DMS 273 (cell line): ENCODE data around the gene AADAC.
"Not testable (repeated sequence)": the region's sequence is repeated elsewhere in the genome, so short reads cannot be mapped to it uniquely, and the experiment has no call there.

ENCODE experiments used
- DNase-seq: peaks from one replicate; lab custom pipeline; 2025; ENCODE audit not compliant: unreplicated experiment; lab: John Stamatoyannopoulos, UW

Gene AADAC

GRCh38 chr3:151813799-151814198 lies at the start of gene AADAC:
AADAC (plus strand) TSS chr3:151814116; CDS start chr3:151814163, 47 bp downstream.
- DNase-seq: no peak

DNA sequence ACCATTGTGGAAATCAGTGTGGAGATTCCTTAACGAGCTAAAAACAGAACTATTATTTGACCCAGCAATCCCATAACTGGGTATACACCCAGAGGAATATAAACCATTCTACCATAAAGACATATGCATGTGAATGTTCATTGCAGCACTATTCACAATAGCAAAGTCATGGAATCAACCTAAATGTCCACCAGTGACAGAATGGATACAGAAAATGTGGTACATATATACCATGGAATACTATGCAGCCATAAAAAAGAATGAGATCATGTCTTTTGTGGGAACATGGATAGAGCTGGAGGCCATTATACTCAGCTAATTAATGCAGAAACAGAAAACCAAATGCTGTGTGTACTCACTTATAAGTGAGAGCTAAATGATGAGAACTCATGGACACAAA lies 49.2 kb upstream of the AADAC start:
- DNase-seq: not testable (repeated sequence)

DNA sequence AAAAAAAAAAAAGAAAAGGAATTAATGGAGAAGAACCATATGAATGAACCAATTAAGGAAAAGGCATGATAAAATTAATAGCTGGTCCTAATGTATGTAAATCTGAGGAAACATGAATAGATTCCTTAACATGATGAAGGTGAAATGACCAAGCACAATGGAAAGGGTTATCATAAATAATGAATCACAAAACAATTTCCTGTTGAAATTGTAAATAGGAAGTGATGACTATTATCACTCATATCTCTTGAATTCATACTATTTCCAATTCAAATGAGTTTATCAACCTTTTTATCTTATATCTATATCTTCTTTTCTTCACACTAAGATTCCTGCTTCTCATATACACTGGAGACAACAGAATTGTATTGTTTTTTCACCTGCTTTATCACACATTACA lies 48.2 kb upstream of the AADAC start:
- DNase-seq: no peak

DNA sequence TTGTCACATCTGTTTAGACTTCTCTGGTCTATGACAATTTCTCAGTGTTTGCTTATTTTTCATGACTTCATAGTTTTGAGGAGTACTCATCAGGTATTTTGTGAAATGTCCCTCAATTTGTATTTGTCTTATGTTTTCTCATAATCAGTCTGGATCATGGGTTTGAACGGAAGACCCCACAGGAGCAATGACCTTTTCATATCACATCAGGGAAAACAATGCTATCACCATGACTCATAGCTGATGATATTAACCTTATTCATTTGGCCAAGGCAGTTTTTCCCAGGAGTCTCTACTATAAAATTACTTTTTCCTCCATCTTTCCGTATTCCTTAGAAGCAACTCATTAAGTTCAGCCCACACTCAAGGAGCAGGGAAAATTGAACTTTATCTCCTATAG lies 47.5 kb upstream of the AADAC start:
- no peak for DNase-seq

DNA sequence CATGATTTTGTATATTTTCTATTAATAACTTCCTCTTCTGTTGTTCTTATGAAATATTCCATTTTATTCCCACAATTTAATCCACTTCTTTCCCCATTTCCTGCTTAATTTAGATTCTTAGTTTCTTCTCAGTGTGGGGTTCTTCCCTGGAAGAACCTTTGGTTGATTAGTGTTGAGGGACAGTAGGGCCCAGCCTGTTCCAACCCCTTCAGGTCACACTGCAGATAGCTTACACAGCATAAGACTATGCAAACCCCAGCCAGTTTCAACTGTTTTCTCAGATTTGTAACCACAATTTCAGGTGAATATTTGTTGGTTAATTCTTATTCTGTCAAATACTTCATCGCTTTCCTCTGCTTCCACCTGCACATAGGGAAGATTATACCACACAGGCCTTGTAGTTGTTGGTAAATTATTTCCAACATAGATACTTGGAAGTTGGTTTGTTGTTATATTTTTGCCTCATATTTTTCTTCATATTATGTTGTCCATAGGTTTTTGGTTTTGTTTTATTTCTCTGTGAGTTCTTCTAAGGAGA lies 45.5 kb upstream of the AADAC start:
- DNase-seq: no peak

- DNase-seq: no peak
Observed at GRCh38 chr3:151769175-151769574, 44.7 kb upstream of the AADAC start.

DNA sequence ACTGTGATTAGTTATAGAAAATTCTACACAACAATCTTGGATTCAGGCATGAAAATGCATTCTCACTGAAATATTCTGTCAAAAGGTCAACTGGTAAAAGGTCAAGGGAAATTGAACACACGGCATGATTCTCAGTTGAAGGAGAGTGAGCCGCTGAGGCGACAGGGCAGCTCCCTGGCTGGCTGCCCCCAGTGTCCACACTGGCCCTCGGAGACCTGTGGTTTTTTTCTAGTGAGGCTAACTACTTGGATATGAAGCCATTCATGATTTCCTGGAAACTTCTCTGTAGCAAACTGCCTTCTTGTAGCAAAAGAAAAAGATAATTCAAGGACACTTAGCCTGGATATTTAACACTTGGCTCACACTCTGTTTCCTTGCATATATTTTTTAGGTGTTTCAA lies 43.0 kb upstream of the AADAC start:
- no peak for DNase-seq

GRCh38 chr3:151772825-151773480 lies 41.0 kb upstream of the AADAC start:
- no peak for DNase-seq

GRCh38 chr3:151774235-151774634 lies 39.7 kb upstream of the AADAC start:
- DNase-seq: no peak

DNA sequence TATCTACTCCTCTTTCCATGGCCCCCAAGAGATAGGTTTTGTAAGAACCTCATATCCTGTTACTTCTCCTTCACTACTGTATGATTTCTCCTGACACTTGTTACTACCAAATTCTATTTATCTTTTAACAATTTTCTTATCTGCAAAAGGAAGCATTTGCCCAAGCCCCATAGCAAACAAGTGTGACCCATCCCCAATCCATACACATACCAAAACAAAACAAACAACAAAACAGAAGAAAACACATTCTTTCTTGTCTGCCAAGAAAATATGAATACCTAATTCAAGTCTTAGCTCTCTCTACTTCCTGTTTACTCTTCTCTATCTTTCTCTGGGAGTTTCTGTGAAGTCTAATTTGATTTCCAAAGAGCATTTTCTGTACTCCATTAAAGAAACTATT lies 39.0 kb upstream of the AADAC start:
- DNase-seq: no peak

DNA sequence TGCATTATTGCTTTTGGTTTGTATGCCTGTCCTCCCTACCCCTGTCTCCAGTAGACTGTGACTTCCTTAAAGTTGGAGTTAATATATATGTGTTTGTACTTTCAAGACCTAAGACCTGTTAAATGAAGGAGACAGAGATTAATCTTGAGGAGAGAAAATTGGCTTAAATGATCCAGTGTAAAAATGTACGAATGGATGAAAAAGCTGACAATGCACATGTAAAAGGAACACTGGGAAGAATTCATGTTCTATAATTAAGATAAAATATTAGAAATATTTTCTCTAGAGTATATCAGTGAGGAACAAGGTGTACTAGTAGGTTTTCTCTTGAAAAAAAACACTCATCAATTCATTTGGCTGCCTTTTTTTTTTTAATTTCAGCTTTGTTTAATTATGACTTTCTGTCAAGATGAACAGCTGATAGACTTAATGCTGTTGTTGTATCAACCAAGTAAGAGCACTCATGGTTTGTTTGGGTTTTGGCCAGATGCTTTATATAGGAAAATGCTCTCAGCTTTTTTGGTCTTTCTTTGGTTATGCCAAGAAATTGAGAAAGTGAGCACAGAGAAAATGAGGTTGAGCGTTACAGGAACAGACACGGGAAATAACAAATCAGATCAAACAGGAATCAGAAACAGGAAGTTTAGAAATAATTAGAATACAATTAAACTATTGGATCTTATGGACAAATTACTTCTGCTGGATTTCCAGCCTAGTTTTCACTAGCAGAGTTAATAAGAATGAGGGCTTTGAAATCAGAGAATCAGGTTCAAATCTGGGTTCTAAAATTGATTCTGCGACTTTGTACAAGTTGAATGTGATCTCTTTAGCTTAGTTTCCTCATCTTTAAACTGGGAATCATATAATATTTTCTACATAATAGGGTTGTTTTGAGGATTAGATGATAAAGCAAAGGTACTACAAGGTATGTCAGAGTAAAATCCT lies 38.3 kb upstream of the AADAC start:
- DNase-seq: no peak

DNA sequence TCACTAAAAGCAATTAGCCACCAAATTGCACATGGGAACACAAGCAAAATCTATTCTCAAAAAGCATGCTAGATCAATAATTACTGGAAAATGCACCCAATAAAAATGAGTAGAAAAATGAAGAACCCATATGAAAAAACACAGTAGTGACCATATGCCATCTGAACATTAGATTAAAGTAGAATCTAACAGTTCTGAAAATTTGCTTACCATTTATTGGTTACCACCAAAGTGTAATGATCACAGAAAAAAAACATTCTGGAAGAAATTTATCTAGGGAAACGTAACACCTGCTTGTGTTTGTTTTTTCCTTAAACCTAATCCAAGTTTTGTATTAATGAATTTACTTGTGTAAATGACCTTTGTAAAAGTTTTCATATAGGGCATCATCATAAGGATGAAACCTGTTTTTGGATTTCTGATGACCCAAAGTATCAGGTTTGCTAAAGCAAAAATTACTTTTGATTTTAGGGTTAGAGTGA lies 37.6 kb upstream of the AADAC start:
- no peak for DNase-seq

DNA sequence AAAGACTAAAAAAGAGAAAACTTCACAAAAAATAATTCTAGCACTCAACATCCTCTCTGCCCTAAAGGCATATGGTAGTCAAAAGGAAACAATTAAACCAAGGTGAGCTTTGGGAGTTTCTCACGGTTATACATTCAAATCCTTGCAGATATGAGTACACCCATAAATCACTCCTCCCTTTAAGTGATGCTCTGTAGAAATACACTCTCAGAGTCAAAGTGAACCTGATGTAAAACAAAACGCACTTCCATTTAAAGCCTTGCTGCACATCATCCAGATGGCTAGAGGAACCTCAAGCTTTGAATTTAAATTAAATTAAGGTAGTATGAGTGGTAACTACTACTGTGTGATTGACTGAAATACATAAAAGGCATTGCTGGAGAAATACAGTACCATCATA lies 36.0 kb upstream of the AADAC start:
- DNase-seq: no peak

DNA sequence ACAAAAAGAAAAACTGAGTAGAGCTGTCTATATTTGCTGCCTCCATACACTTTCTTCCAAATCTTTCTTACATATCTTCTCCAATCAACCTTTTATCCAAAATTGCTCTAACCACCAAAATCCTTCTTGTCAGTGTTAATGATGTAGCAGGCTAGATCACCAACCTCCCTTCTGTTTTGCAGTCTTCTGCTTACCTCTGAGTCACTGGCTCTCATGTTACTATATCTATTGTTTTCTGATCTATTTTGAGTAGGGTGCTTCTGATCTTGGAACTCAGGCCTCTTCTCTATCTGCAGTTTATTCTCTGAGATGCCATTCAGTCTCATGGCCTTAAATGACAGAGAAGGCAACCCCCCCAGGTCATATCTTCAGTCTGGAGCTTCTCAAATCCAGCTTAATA lies 26.3 kb upstream of the AADAC start:
- DNase-seq: no peak

GRCh38 chr3:151788401-151788800 lies 25.5 kb upstream of the AADAC start:
- DNase-seq: no peak

- no peak for DNase-seq
Observed at GRCh38 chr3:151789853-151790463, 24.0 kb upstream of the AADAC start.

DNA sequence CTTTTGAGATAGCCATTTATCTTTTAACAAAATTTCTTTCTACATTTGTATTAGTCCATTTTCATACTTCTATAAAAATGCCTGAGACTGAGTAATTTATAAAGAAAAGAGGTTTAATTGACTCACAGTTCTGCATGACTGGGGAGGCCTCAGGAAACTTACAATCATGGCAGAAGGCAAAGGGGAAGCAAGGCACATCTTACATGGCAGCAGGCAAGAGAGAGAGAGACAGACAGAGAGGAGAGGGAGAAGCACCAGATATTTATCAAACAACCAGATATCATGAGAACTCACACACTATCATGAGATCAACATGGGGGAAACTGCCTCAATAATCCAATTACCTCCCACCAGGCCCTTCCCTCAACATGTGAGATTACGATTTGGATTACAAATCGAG lies 23.2 kb upstream of the AADAC start:
- DNase-seq: not testable (repeated sequence)

GRCh38 chr3:151792411-151792810 lies 21.5 kb upstream of the AADAC start:
- no peak for DNase-seq

DNA sequence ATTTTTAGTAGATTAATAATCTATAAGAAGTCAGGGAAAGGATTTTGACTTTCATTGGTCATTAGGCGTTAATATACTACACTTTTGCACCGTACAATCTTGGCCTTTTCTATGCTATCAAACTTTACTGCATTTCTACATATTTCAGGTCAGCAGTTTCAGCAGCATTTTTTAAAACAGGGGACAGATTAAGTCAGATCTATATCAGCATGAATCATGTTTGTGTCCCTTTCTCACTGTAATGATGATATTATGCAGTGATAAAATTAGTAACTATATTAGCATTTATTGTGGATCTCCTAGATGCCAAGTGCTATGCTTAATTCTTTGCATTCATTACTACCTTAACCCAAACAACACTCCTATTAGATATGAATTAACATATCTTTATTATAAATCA lies 20.3 kb upstream of the AADAC start:
- DNase-seq: no peak

DNA sequence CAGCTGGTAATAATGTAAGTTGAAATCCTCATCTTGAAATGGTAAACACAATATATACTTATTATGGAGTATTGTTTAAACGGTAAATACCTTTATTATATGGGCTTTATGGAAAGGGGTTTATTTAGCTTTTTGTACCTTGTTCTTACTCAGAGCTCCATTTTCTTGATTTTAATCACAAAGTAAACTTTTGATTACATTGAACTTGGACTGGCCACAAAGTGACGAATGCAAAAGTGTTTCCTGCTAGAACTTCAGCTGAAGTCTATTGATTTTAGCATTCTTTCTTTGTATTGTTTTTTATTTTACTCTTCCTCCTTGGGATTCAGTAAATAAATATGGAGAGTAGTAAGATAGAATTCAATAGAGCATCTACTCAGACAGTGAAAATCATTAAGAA lies 19.8 kb upstream of the AADAC start:
- DNase-seq: no peak

DNA sequence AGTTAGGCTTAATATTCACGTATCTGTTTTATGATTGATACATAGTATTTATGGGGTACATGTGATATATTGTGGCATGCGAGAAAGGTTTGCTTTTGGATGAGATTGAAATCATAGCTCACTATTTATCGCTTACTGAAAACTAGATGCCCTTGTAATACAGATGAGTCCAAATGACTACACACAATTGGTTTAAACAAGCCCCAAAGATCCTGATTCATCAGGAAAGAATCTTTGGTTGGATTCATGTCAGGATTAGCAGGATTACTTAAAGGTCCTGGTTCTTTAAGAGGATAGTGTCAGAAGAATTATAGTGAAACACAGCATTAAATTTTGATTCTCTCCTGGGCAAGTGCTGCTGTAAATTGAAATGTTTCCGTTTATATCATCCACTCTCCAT lies 18.6 kb upstream of the AADAC start:
- DNase-seq: no peak
